H1 (cell line): ENCODE data around the gene POLR3K. TPM values are rescaled to one million over a fixed set of nuclear protein-coding genes. Genes with fewer than 3 reads are reported as not detected.
"Not testable (repeated sequence)": the region's sequence is repeated elsewhere in the genome, so short reads cannot be mapped to it uniquely, and the experiment has no call there.

Experiments used
- CTCF ChIA-PET: fragments of 300-600 bp; sonication (Branson Sonifier 250); formaldehyde crosslinking; loops from one replicate; lab custom pipeline; 2021; ENCODE audit not compliant: partially characterized antibody; lab: Charles Lee
- POLR2A ChIA-PET: fragments of 300-600 bp; sonication (Branson Sonifier 250); formaldehyde crosslinking; loops from one replicate; lab custom pipeline; 2021; ENCODE audit warnings: inconsistent platforms; ENCODE audit not compliant: partially characterized antibody; lab: Charles Lee
- DNase-seq, 2 experiments: peaks; one replicate each; pipeline versions ENCODE4 v3.0.0 to v3.0.0-alpha.2; 2010 to 2022; ENCODE audit warnings: low spot score in 2 of 2, low read depth in 1 of 2, mixed read lengths in 1 of 2
- FAIRE-seq: peaks from 2 replicates; lab custom pipeline; 2011; peaks lifted over from hg19 to GRCh38; lab: Jason Lieb, UNC
- H2AFZ ChIP-seq: 2 replicates; pipeline ENCODE4 v1.8.1; 2012; ENCODE audit warnings: low read length, inconsistent platforms
- H2AK5ac ChIP-seq: 2 replicates; pipeline ENCODE4 v1.6.1; 2013; ENCODE audit warnings: low read depth, low read length
- H2BK120ac ChIP-seq: replicated peaks from 2 replicates; pipeline ENCODE3; 2013; ENCODE audit warnings: low read depth, low read length, inconsistent platforms
- H2BK12ac ChIP-seq: 2 replicates; pipeline ENCODE4 v1.6.1; 2013; ENCODE audit warnings: low read depth, low read length
- H2BK15ac ChIP-seq: 2 replicates; pipeline ENCODE4 v1.6.1; 2013; ENCODE audit warnings: low read length
- H2BK20ac ChIP-seq: 2 replicates; pipeline ENCODE4 v1.6.1; 2013; ENCODE audit warnings: low read length
- H2BK5ac ChIP-seq: 2 replicates; pipeline ENCODE4 v1.6.1; 2013; ENCODE audit warnings: low read depth, low read length
- H3K14ac ChIP-seq: 2 replicates; pipeline ENCODE4 v1.6.1; 2013; ENCODE audit warnings: inconsistent platforms; ENCODE audit not compliant: insufficient read length
- H3K18ac ChIP-seq: 2 replicates; pipeline ENCODE4 v1.6.1; 2013; ENCODE audit warnings: low read length; ENCODE audit errors: extremely low read depth
- H3K23ac ChIP-seq: 2 replicates; pipeline ENCODE4 v1.6.1; 2013; ENCODE audit warnings: inconsistent platforms; ENCODE audit not compliant: insufficient read length
- H3K23me2 ChIP-seq: 2 replicates; pipeline ENCODE4 v1.6.1; 2013; ENCODE audit warnings: low read depth, low read length
- H3K27ac ChIP-seq: 2 replicates; pipeline ENCODE4 v1.6.1; 2011; ENCODE audit warnings: low read depth, low read length, inconsistent platforms
- H3K27me3 ChIP-seq, 4 experiments: replicated peaks in 1 of 4; 1 replicate in 1 of 4; 2 replicates in 3 of 4; pipeline versions ENCODE4 v1.6.1 to v1.8.1; 2011 to 2013; ENCODE audit warnings: low read length in 3 of 4, mild to moderate bottlenecking in 3 of 4, inconsistent platforms in 2 of 4, mixed read lengths in 2 of 4, moderate library complexity in 1 of 4; ENCODE audit not compliant: control insufficient read depth in 3 of 4, insufficient read depth in 3 of 4; ENCODE audit errors: extremely low read depth in 1 of 4
- H3K36me3 ChIP-seq, 4 experiments: 2 replicates each; pipeline versions ENCODE4 v1.6.1 to v1.8.1; 2011 to 2013; ENCODE audit warnings: mild to moderate bottlenecking in 4 of 4, low read length in 3 of 4, moderate library complexity in 2 of 4, control low read depth in 1 of 4, inconsistent platforms in 1 of 4; ENCODE audit not compliant: insufficient read depth in 4 of 4, control insufficient read depth in 2 of 4
- H3K4ac ChIP-seq: replicated peaks from 2 replicates; pipeline ENCODE3; 2013; ENCODE audit warnings: low read length, low read depth, mixed read lengths, inconsistent platforms; ENCODE audit not compliant: insufficient read length
- H3K4me1 ChIP-seq, 4 experiments: replicated peaks in 1 of 4; 1 replicate in 1 of 4; 2 replicates in 3 of 4; pipeline versions ENCODE4 v1.6.1 to v1.8.1; 2011 to 2013; ENCODE audit warnings: low read length in 3 of 4, inconsistent platforms in 2 of 4, mixed read lengths in 1 of 4; ENCODE audit not compliant: insufficient read depth in 4 of 4, control insufficient read depth in 3 of 4
- H3K4me2 ChIP-seq, 2 experiments: 2 replicates each; pipeline versions ENCODE4 v1.6.1 to v1.8.1; 2011 to 2013; ENCODE audit warnings: low read depth in 2 of 2, low read length in 2 of 2, control low read depth in 1 of 2, inconsistent platforms in 1 of 2, mild to moderate bottlenecking in 1 of 2; ENCODE audit not compliant: insufficient read depth in 1 of 2
- H3K4me3 ChIP-seq, 4 experiments: fragments of 200-600, 300-600 bp in 1 of 4; sonication (generic), shearing (Covaris generic), sonication (Bioruptor Twin) in 1 of 4; 2 replicates each; pipeline versions ENCODE4 v1.5.1 to v1.8.1; 2011 to 2016; ENCODE audit warnings: low read length in 4 of 4, low read depth in 3 of 4, control low read depth in 2 of 4, inconsistent platforms in 2 of 4, mild to moderate bottlenecking in 2 of 4, mixed read lengths in 1 of 4, moderate library complexity in 1 of 4; ENCODE audit not compliant: insufficient read depth in 2 of 4; ENCODE audit errors: extremely low read depth in 1 of 4
- H3K56ac ChIP-seq: replicated peaks from 2 replicates; pipeline ENCODE3; 2013; ENCODE audit warnings: low read depth, mild to moderate bottlenecking, mixed read lengths, low read length, inconsistent platforms; ENCODE audit not compliant: insufficient read length
- H3K79me1 ChIP-seq: 2 replicates; pipeline ENCODE4 v1.6.1; 2013; ENCODE audit warnings: low read depth, low read length, control low read depth
- H3K79me2 ChIP-seq, 2 experiments: 2 replicates each; pipeline versions ENCODE4 v1.6.1 to v1.8.1; 2012 to 2013; ENCODE audit warnings: low read length in 2 of 2, mild to moderate bottlenecking in 2 of 2, inconsistent platforms in 1 of 2; ENCODE audit not compliant: insufficient read depth in 2 of 2, control insufficient read depth in 1 of 2
- H3K9ac ChIP-seq, 4 experiments: replicated peaks in 1 of 4; 1 replicate in 1 of 4; 2 replicates in 3 of 4; pipeline versions ENCODE4 v1.6.1 to v1.8.1; 2011 to 2013; ENCODE audit warnings: low read depth in 3 of 4, low read length in 3 of 4, control low read depth in 2 of 4, mild to moderate bottlenecking in 2 of 4, moderate library complexity in 2 of 4, inconsistent platforms in 1 of 4; ENCODE audit errors: extremely low read depth in 1 of 4
- H3K9me3 ChIP-seq, 2 experiments: 2 replicates each; pipeline versions ENCODE4 v1.6.1 to v1.8.1; 2012 to 2013; ENCODE audit warnings: mild to moderate bottlenecking in 2 of 2, moderate library complexity in 2 of 2, control low read depth in 1 of 2, inconsistent platforms in 1 of 2, low read depth in 1 of 2, low read length in 1 of 2, mixed read lengths in 1 of 2; ENCODE audit not compliant: insufficient read depth in 2 of 2
- H4K20me1 ChIP-seq, 2 experiments: replicated peaks in 1 of 2; 2 replicates each; pipeline versions ENCODE3 to v1.8.1; 2011 to 2013; ENCODE audit warnings: inconsistent platforms in 2 of 2, low read length in 2 of 2, mild to moderate bottlenecking in 1 of 2; ENCODE audit not compliant: insufficient read depth in 2 of 2, control insufficient read depth in 1 of 2
- H4K5ac ChIP-seq: 2 replicates; pipeline ENCODE4 v1.6.1; 2013; ENCODE audit warnings: low read length, low read depth, mixed read lengths, inconsistent platforms; ENCODE audit not compliant: insufficient read length
- H4K8ac ChIP-seq: 2 replicates; pipeline ENCODE4 v1.8.0; 2013; ENCODE audit warnings: mild to moderate bottlenecking, moderate library complexity, low read length, inconsistent platforms; ENCODE audit not compliant: insufficient read depth; ENCODE audit errors: extremely low read depth
- H4K91ac ChIP-seq: replicated peaks from 2 replicates; pipeline ENCODE3; 2013; ENCODE audit warnings: low read length, mixed read lengths, inconsistent platforms; ENCODE audit not compliant: insufficient read length
- WGBS, 2 experiments: shearing (Covaris generic) in 1 of 2; methylation state at CpG; one replicate each; pipeline versions ENCODE4 v1.1.6 to v1.1.7; 2013 to 2015; ENCODE audit warnings: low lambda C conversion rate in 2 of 2, mixed read lengths in 2 of 2, inconsistent platforms in 1 of 2, low coverage in 1 of 2, missing lambda C conversion rate in 1 of 2; ENCODE audit not compliant: insufficient replicate concordance in 2 of 2, insufficient coverage in 1 of 2, insufficient read length in 1 of 2; ENCODE audit errors: extremely low coverage in 1 of 2, missing lambda C conversion rate in 1 of 2; 5-methylcytosine and 5-hydroxymethylcytosine counted together
- polyA plus RNA-seq, 7 experiments: library from polyadenylated mRNA; depleted of rRNA in 3 of 7; stranded (reverse) in 5 of 7; unstranded in 2 of 7; fragments of >200 nt in 5 of 7; fragments of 200-250 nt in 2 of 7; gene quantifications; 1 replicate in 5 of 7; 2 replicates in 1 of 7; 4 replicates in 1 of 7; pipeline versions ENCODE4 v1.2.1 to v1.2.3, GENCODE V29; 2011 to 2013; ENCODE audit warnings: missing spikeins in 2 of 7, mixed read lengths in 2 of 7
- total RNA-seq: library from RNA; stranded (reverse); fragmentation: NEBNext Ultra II Directional; extraction: Animal tissue kit (Norgen Biotek cat#: 25700); gene quantifications from 2 replicates; pipeline ENCODE4 v1.2.1, GENCODE V29; 2021

Gene POLR3K
- total and polyA plus RNA-seq, 2 of the 8 experiments (the other 6 are each of a cell fraction or from before 2014, with no cell fraction given) = 45.4 to 80.5 TPM

DNA sequence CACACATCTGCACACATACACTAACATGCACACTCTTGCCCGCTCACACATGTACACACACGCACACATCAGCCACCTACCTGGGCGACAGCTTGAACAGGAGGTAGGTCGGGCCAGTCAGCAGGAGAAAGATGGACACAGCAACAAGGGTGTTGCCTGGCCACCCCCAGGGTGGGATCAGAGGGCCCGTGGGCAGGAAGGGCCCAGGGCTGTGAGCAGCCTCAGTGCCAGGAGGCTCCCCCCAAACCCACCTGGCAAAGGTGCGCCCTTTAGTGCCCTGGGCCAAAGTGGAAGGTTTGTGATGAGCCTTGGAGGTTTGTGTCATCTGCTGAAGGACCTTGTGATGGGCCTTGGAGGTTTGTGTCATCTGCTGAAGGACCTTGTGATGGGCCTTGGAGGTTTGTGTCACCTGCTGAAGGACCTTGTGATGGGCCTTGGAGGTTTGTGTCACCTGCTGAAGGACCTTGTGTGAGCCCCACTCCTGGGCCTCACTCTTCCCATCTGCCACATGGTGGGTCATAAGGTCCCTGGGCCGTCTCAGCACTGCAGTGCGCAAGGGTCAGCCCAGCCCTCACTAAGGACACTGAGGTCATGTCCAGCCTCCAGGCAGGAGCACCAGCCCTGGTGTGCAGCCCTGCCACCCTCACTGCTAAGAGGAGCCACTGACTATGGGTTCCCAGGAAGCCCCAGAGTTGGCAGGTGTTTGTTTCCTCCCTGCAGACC lies 20.1 kb downstream of the POLR3K start:
- H3K9me3 ChIP-seq, H2BK12ac ChIP-seq, H4K20me1 ChIP-seq, H3K23ac ChIP-seq, FAIRE-seq, H4K91ac ChIP-seq, H2BK20ac ChIP-seq, H2AFZ ChIP-seq, H3K23me2 ChIP-seq, H2BK5ac ChIP-seq, H3K79me1 ChIP-seq, H3K56ac ChIP-seq, DNase-seq, H3K9ac ChIP-seq, H3K4me2 ChIP-seq, H3K79me2 ChIP-seq, CTCF ChIA-PET, H3K4me1 ChIP-seq, H3K36me3 ChIP-seq, H3K27ac ChIP-seq, H3K4me3 ChIP-seq, H3K27me3 ChIP-seq, H3K4ac ChIP-seq, H3K18ac ChIP-seq, H3K14ac ChIP-seq, H2AK5ac ChIP-seq, H2BK15ac ChIP-seq, H4K8ac ChIP-seq, H4K5ac ChIP-seq, H2BK120ac ChIP-seq: not testable (repeated sequence)
- POLR2A ChIA-PET = interaction anchor here (1.1 kb wide), 1 partner anchor 20 kb away, joined by 4 read pairs; the partner anchor contains the start of gene POLR3K
- WGBS, 2 experiments = 86% methylated on average over 4 of the region's 8 CpGs; no CpG with 5 or more reads in 1 of the 2 experiments

DNA sequence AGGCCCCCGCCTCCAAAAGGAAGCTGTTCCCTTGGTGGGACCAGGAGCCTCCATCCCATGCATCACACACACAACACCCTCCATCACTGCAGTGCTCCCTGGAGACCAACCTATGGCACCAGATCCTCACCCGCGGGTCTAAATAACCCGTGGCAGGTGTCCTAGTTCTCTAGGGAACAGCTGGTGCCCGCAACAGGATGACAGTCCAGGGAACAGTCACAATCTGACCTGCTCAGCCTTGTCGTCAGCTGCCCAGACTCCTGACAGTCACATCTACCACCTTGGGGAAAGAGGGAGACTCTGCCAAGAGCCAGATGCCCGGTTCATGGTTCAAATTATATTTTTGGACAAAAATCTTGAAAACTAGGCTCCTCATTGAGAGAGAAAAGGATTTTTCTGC lies 22.8 kb downstream of the POLR3K start:
- H4K8ac ChIP-seq, POLR2A ChIA-PET, H3K18ac ChIP-seq, H3K23ac ChIP-seq, H3K4me2 ChIP-seq, H3K79me2 ChIP-seq, H3K9me3 ChIP-seq, H3K79me1 ChIP-seq, H2BK120ac ChIP-seq, H3K36me3 ChIP-seq, H4K91ac ChIP-seq, H3K27ac ChIP-seq, H3K27me3 ChIP-seq, H3K4me1 ChIP-seq, H4K20me1 ChIP-seq, H3K9ac ChIP-seq, H2AFZ ChIP-seq, FAIRE-seq, H2BK12ac ChIP-seq, CTCF ChIA-PET, H3K14ac ChIP-seq, H3K56ac ChIP-seq, H2BK20ac ChIP-seq, H3K4ac ChIP-seq, DNase-seq, H2BK5ac ChIP-seq, H4K5ac ChIP-seq, H3K4me3 ChIP-seq, H3K23me2 ChIP-seq, H2BK15ac ChIP-seq, H2AK5ac ChIP-seq: not testable (repeated sequence)
- no CpG with 5 or more reads among the region's 7 CpGs for WGBS, 2 experiments
